Neural cell (in vitro differentiated cells): ENCODE data around the gene BLOC1S3. TPM values are rescaled to one million over a fixed set of nuclear protein-coding genes. Genes with fewer than 3 reads are reported as not detected.
A peak's percentile ranks its signal among the peaks of the same experiment; 100 is the strongest.

Experiments used
- H2AFZ ChIP-seq: fragments of 200-600, 300-800 bp; sonication (generic), shearing (Covaris generic); 2 replicates; pipeline ENCODE4 v1.6.0; 2014; ENCODE audit warnings: low read depth, mild to moderate bottlenecking, antibody characterized with exemption, low read length, moderate library complexity
- H3F3A ChIP-seq: fragments of 200-600 bp; shearing (Covaris generic); 2 replicates; pipeline ENCODE4 v1.6.1; 2016; ENCODE audit warnings: mild to moderate bottlenecking, moderate library complexity, mixed read lengths, antibody characterized with exemption, low read length; ENCODE audit not compliant: insufficient read depth, poor library complexity, severe bottlenecking
- H3K27ac ChIP-seq: fragments of 200-600, 300-800 bp; sonication (generic), shearing (Covaris generic); 2 replicates; pipeline ENCODE4 v1.5.1; 2014; ENCODE audit warnings: mild to moderate bottlenecking, low read length, moderate library complexity
- H3K27me3 ChIP-seq: fragments of 300-800, 200-600 bp; sonication (generic), shearing (Covaris generic); 2 replicates; pipeline ENCODE4 v1.6.0; 2014; ENCODE audit warnings: mild to moderate bottlenecking, low read depth, low read length, moderate library complexity; ENCODE audit not compliant: insufficient read depth
- H3K36me3 ChIP-seq: fragments of 300-800, 200-600 bp; sonication (generic), shearing (Covaris generic); 2 replicates; pipeline ENCODE4 v1.5.1; 2014; ENCODE audit warnings: mild to moderate bottlenecking, antibody characterized with exemption, low read length, moderate library complexity; ENCODE audit not compliant: insufficient read depth
- H3K4me2 ChIP-seq: fragments of 300-800, 200-600 bp; sonication (generic), shearing (Covaris generic); 2 replicates; pipeline ENCODE4 v1.6.0; 2014; ENCODE audit warnings: mild to moderate bottlenecking, low read length
- H3K4me3 ChIP-seq: fragments of 300-800, 200-600 bp; sonication (generic), shearing (Covaris generic); 2 replicates; pipeline ENCODE4 v1.5.1; 2014; ENCODE audit warnings: mild to moderate bottlenecking, low read length, moderate library complexity
- H3K79me2 ChIP-seq: fragments of 200-600 bp; shearing (Covaris generic); replicated peaks from 2 replicates; pipeline ENCODE4 v1.6.0; 2014; ENCODE audit warnings: mild to moderate bottlenecking, low read length, moderate library complexity; ENCODE audit not compliant: insufficient read depth
- H3K9ac ChIP-seq: fragments of 300-800, 200-600 bp; sonication (generic), shearing (Covaris generic); 2 replicates; pipeline ENCODE4 v1.6.1; 2016; ENCODE audit warnings: mild to moderate bottlenecking, low read length, mixed read lengths
- H3K9me2 ChIP-seq: fragments of 200-600 bp; shearing (Covaris generic); 2 replicates; pipeline ENCODE4 v1.6.1; 2016; ENCODE audit warnings: mild to moderate bottlenecking, low read length, mixed read lengths; ENCODE audit not compliant: insufficient read depth
- H3K9me3 ChIP-seq: fragments of 200-600, 300-800 bp; sonication (generic), shearing (Covaris generic); 2 replicates; pipeline ENCODE4 v1.6.1; 2016; ENCODE audit warnings: mild to moderate bottlenecking, mixed run types, low read length, moderate library complexity, mixed read lengths
- H4K20me1 ChIP-seq: fragments of 200-600 bp; shearing (Covaris generic); 2 replicates; pipeline ENCODE4 v1.6.1; 2016; ENCODE audit warnings: mild to moderate bottlenecking, mixed run types; ENCODE audit not compliant: insufficient read depth
- CTCF ChIP-seq: fragments of 450-650 bp; IDR thresholded peaks from 2 replicates; pipeline ENCODE4 v1.5.1; 2014; ENCODE audit warnings: antibody characterized with exemption, mild to moderate bottlenecking, moderate library complexity; ENCODE audit not compliant: poor library complexity, severe bottlenecking
- EP300 ChIP-seq: fragments of 450-650 bp; conservative IDR thresholded peaks from 2 replicates; pipeline ENCODE4 v1.6.1; 2014; ENCODE audit warnings: antibody characterized with exemption, mild to moderate bottlenecking, moderate library complexity; ENCODE audit not compliant: poor library complexity, severe bottlenecking
- EZH2 ChIP-seq: fragments of 200-600, 300-800 bp; shearing (Covaris generic), sonication (generic); IDR thresholded peaks from 2 replicates; pipeline ENCODE4 v1.6.1; 2014; ENCODE audit warnings: antibody characterized with exemption, low read length, borderline replicate concordance, mild to moderate bottlenecking; ENCODE audit not compliant: insufficient read depth, poor library complexity, severe bottlenecking
- MXI1 ChIP-seq: fragments of 450-650 bp; conservative IDR thresholded peaks from 2 replicates; pipeline ENCODE4 v1.6.1; 2014; ENCODE audit warnings: antibody characterized with exemption, mild to moderate bottlenecking; ENCODE audit not compliant: poor library complexity, severe bottlenecking
- POLR2AphosphoS5 ChIP-seq: IDR thresholded peaks from 2 replicates; pipeline ENCODE4 v1.6.1; 2012
- RAD21 ChIP-seq: fragments of 450-650 bp; conservative IDR thresholded peaks from 2 replicates; pipeline ENCODE4 v1.6.1; 2014; ENCODE audit warnings: antibody characterized with exemption, mild to moderate bottlenecking, moderate library complexity
- REST ChIP-seq: IDR thresholded peaks from 2 replicates; pipeline ENCODE4 v1.6.1; 2012; ENCODE audit warnings: borderline replicate concordance
- SMC3 ChIP-seq: fragments of 450-650 bp; conservative IDR thresholded peaks from 2 replicates; pipeline ENCODE4 v1.6.1; 2014; ENCODE audit warnings: antibody characterized with exemption, mild to moderate bottlenecking, moderate library complexity; ENCODE audit not compliant: poor library complexity
- TAF1 ChIP-seq: IDR thresholded peaks from 2 replicates; pipeline ENCODE4 v1.6.1; 2012; ENCODE audit warnings: low read depth
- polyA plus RNA-seq: library from polyadenylated mRNA; depleted of rRNA; stranded (reverse); fragments of >200 nt; gene quantifications from 2 replicates; pipeline ENCODE4 v1.2.3, GENCODE V29; 2014

The BLOC1S3 gene
- polyA plus RNA-seq, 1 donor from 2014 or later = 1.8 TPM

GRCh38 chr19:45179072-45179891 is 698 bp downstream of the BLOC1S3 start:
- H3K4me2 ChIP-seq = peak overlapping the region; percentile 55
- H3K4me3 ChIP-seq = peak overlapping the region; percentile 81
- H3K9me3 ChIP-seq = no peaks in the 10 kb centered on the region
- H3K79me2 ChIP-seq = no peaks in the 10 kb centered on the region
- H3K27ac ChIP-seq = peak overlapping the region; percentile 71
- peak overlapping the region; percentile 65 for H2AFZ ChIP-seq
- no peaks in the 10 kb centered on the region for H3K36me3 ChIP-seq
- no peak for TF ChIP-seq TAF1
- no peak for TF ChIP-seq EP300
- no peak for TF ChIP-seq EZH2
- TF ChIP-seq REST = no peak
- no peak for TF ChIP-seq SMC3
- peak overlapping the region; percentile 71 for H3K9ac ChIP-seq
- no peaks in the 10 kb centered on the region for H3K9me2 ChIP-seq
- no peaks in the 10 kb centered on the region for H4K20me1 ChIP-seq
- no peaks in the 10 kb centered on the region for H3K27me3 ChIP-seq
- no peaks in the 10 kb centered on the region for H3F3A ChIP-seq

GRCh38 chr19:45179892-45180370 is 1.3 kb downstream of the BLOC1S3 start:
- Histone ChIP-seq H3K79me2 (no peaks in the 10 kb centered on the region), H3K27ac (no peak overlapping the region), H3K27me3 (no peaks in the 10 kb centered on the region), H3K9ac (no peak overlapping the region), H3K4me3 (peak overlapping the region; percentile 81), H3K4me2 (no peak overlapping the region), H4K20me1 (no peaks in the 10 kb centered on the region), H3K9me2 (no peaks in the 10 kb centered on the region), H2AFZ (no peak overlapping the region), H3K9me3 (no peaks in the 10 kb centered on the region), H3K36me3 (no peaks in the 10 kb centered on the region), H3F3A (no peaks in the 10 kb centered on the region)
- no peak for TF ChIP-seq EP300
- TF ChIP-seq EZH2 = no peak
- TF ChIP-seq POLR2AphosphoS5 = no peak
- no peak for TF ChIP-seq CTCF
- no peak for TF ChIP-seq REST
- no peak for TF ChIP-seq RAD21
- TF ChIP-seq MXI1 = no peak
- no peak for TF ChIP-seq SMC3
- TF ChIP-seq TAF1 = no peak
